ENCODE measurements around the gene BMP10.

- TF ChIP-seq POLR2A (IDR thresholded peaks at IDR 0.05) = no peak
- TF ChIP-seq CTCF (IDR thresholded peaks at IDR 0.05) = no peak
- TF ChIP-seq POLR2AphosphoS5 (IDR thresholded peaks at IDR 0.05) = no peak
- no peak for TF ChIP-seq EP300 (IDR thresholded peaks at IDR 0.05)
These were observed 29.4 kb upstream of the BMP10 start for GRCh38 chr2:68900496-68901198.
